CD4-positive, alpha-beta T cell treated with Interleukin-2 at 100 ng/mL for 4 hours (primary cell): ENCODE measurements around the gene EPOP.
"Not testable (repeated sequence)": the region's sequence is repeated elsewhere in the genome, so short reads cannot be mapped to it uniquely, and the experiment has no call there.

ENCODE experiments used
- DNase-seq: peaks from one replicate; pipeline ENCODE4 v3.0.0-alpha.2; 2020; ENCODE audit warnings: low spot score

EPOP gene

GRCh38 chr17:38673707-38674013 lies 1.1 kb downstream of the EPOP start:
- DNase-seq: no peak

- no peak for DNase-seq
These were observed 1.7 kb downstream of the EPOP start for GRCh38 chr17:38672788-38673706.

GRCh38 chr17:38671939-38672720 lies 2.6 kb downstream of the EPOP start:
- DNase-seq: no peak

- DNase-seq: no peak
These were observed 5.2 kb downstream of the EPOP start for GRCh38 chr17:38669520-38669919.

GRCh38 chr17:38667787-38668122 lies 7.0 kb downstream of the EPOP start:
- no peak for DNase-seq

GRCh38 chr17:38667099-38667786 lies 7.5 kb downstream of the EPOP start:
- DNase-seq: peak; percentile 62

- DNase-seq: no peak
These were observed 10.7 kb downstream of the EPOP start for GRCh38 chr17:38663964-38664644.

GRCh38 chr17:38663125-38663751 lies 11.5 kb downstream of the EPOP start:
- peak; percentile 29 for DNase-seq

GRCh38 chr17:38660097-38661025 lies 14.4 kb downstream of the EPOP start:
- no peak for DNase-seq

GRCh38 chr17:38659415-38659814 lies 15.3 kb downstream of the EPOP start:
- DNase-seq: no peak

GRCh38 chr17:38658741-38659345 lies 15.9 kb downstream of the EPOP start:
- DNase-seq: no peak

GRCh38 chr17:38657824-38658740 lies 16.7 kb downstream of the EPOP start:
- DNase-seq: no peak

- no peak for DNase-seq
These were observed 17.6 kb downstream of the EPOP start for GRCh38 chr17:38656959-38657823.

- DNase-seq: no peak
These were observed 20.1 kb downstream of the EPOP start for GRCh38 chr17:38654411-38655398.

GRCh38 chr17:38653679-38654078 lies 21.1 kb downstream of the EPOP start:
- DNase-seq: no peak

GRCh38 chr17:38653230-38653629 lies 21.5 kb downstream of the EPOP start:
- no peak for DNase-seq

GRCh38 chr17:38650653-38651173 lies 24.0 kb downstream of the EPOP start:
- not testable (repeated sequence) for DNase-seq
